ENCODE measurements around the gene FMO3.

Gene FMO3

DNA sequence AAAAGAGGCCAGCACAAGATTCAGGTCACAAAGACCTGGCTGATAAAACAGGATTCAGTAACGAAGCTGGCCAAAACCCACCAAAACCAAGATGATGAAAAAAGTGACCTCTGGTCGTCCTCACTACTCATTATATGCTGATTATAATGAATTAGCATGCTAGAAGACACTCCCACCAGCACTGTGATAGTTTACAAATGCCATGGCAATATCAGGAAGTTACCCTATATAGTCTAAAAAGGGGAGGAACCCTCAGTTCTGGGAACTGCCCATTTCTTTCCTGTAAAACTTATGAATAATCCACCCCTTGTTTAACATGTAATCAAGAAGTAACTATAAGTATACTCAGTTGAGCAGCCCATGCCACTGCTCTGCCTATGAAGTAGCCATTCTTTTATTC, 68.4 kb downstream of the FMO3 start:
- no peak for DNase-seq (ENCODE audit: low spot score)

DNA sequence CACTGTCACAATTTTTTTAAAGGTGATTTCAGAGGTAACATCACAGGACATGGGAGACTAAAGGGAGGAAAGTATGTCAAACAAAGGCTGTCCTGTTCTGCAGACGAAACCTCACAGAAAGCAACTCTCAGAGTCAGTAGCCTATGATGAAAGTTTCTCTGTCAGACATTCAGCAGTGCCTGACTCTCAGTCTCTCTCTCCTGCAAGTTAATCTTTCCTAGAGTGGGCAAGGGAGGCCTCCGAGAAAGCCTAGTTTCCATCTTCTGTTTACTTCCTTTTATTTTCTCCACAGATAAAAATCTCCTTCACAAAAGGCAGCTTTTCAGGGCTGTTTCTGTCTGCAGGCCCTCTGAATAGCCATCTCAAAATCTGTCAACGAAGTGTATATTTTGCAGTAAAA, 69.5 kb downstream of the FMO3 start:
- no peak for DNase-seq (ENCODE audit: low spot score)

DNA sequence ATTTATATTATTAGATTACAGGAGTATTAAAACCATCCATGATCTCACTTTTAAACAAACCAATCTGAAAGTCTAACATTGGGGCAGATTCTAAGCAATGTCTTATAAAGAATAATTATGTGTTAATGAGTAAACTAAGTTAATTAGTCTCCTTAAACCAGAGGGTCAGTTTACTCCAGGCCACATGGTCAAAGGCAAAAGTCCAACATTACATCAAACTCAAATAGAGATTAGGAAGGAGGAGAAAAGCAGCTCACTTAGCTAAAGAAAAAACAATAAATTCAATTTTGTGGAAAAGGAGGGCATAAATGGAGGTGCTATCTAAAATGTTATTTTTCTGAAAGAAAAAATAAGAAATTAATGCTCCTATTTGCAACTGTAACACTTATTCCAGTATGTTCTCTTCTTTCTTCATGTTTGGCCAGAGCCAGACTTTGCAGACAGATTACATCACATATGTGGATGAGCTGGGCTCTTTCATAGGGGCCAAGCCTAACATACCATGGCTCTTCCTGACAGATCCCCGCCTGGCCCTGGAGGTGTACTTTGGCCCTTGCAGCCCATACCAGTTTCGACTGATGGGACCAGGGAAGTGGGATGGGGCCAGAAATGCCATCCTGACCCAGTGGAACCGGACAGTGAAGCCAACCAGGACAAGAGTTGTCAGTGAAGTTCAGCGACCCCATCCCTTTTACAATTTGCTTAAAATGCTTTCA, 70.1 kb downstream of the FMO3 start:
- no peak for DNase-seq (ENCODE audit: low spot score)

DNA sequence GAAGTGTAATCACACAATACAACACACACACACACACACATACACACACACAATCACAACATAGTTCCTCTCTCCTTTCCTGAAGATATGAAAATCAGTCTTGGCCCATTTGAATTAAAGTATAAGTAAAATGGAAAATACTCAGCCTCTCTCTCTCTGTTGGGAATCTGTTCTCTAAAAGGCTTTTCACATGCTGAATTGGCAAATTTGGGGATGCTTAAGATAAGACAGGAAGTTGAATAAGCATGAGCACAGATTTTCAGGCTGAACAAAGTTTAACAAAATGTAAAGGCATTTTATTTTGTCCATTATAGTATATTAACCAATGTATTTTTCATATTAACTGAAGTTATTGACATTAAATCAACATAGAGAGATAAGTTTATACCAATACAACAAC, 70.7 kb downstream of the FMO3 start:
- no peak for DNase-seq (ENCODE audit: low spot score)

DNA sequence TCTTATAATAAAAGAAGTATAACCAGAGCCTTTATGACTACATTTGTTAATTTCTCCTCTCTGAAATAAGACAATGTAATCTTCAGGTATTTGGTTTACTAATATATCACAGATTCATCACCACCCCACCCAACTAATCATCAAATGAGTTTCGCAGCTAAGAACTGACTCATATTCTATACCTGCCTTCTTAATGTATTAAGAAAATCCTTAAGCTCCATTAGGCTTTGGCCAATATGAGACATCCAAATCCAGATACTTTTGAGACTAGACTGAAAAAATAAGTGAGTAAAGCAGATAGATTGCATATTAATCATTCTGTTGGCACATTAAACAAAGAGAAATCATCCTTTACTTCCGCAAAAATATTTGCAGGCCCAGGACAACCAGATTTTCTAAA, 75.7 kb downstream of the FMO3 start:
- no peak for DNase-seq (ENCODE audit: low spot score)

All from NAMALWA (cell line).